Measurements from ENCODE around the gene PARP12.

GRCh38 chr7:140069298-140069949 lies 6.7 kb upstream of the PARP12 start:
- no peak for TF ChIP-seq EZH2 (IDR thresholded peaks at IDR 0.05; ENCODE audit: insufficient read depth, poor library complexity, severe bottlenecking)
- no peak for TF ChIP-seq EZH2phosphoT487 (IDR thresholded peaks at IDR 0.05; ENCODE audit: insufficient read depth, low read depth)

Data from GM23248 (cell line).